Glutamatergic neuron (in vitro differentiated cells): Measurements from ENCODE around the gene MYH16. TPM values are rescaled to one million over a fixed set of nuclear protein-coding genes. Genes with fewer than 3 reads are reported as not detected.
"Not testable (repeated sequence)": the region's sequence is repeated elsewhere in the genome, so short reads cannot be mapped to it uniquely, and the experiment has no call there.

Source experiments
- DNase-seq: peaks from one replicate; pipeline ENCODE4 v3.0.0; 2022
- H3K27ac Mint-ChIP-seq: one replicate; pipeline ENCODE4 v1.8.0; 2020; ENCODE audit warnings: mild to moderate bottlenecking, mixed read lengths, inconsistent platforms; ENCODE audit not compliant: unreplicated experiment
- H3K27me3 Mint-ChIP-seq: one replicate; pipeline ENCODE4 v1.8.0; 2020; ENCODE audit warnings: mild to moderate bottlenecking, moderate library complexity, mixed read lengths, inconsistent platforms; ENCODE audit not compliant: unreplicated experiment
- H3K36me3 Mint-ChIP-seq: one replicate; pipeline ENCODE4 v1.8.0; 2020; ENCODE audit warnings: mild to moderate bottlenecking, mixed read lengths, inconsistent platforms; ENCODE audit not compliant: unreplicated experiment
- H3K4me1 Mint-ChIP-seq: one replicate; pipeline ENCODE4 v1.8.0; 2020; ENCODE audit warnings: mild to moderate bottlenecking, low read depth, mixed read lengths, inconsistent platforms; ENCODE audit not compliant: unreplicated experiment
- H3K4me3 Mint-ChIP-seq: one replicate; pipeline ENCODE4 v1.8.0; 2020; ENCODE audit warnings: mild to moderate bottlenecking, mixed read lengths, inconsistent platforms; ENCODE audit not compliant: unreplicated experiment
- H3K9me3 Mint-ChIP-seq: one replicate; pipeline ENCODE4 v1.8.0; 2020; ENCODE audit warnings: mild to moderate bottlenecking, moderate library complexity, mixed read lengths, inconsistent platforms; ENCODE audit not compliant: unreplicated experiment
- long read RNA-seq: library from polyadenylated mRNA; unstranded; transcript quantifications from one replicate; pipeline ENCODE4 v2.0.0, GENCODE V29; 2020; ENCODE audit not compliant: unreplicated experiment
- total RNA-seq: library from RNA; stranded (reverse); fragmentation: NEBNext Ultra II Directional; extraction: Animal tissue kit (Norgen Biotek cat#: 25700); gene quantifications from one replicate; pipeline ENCODE4 v1.2.1, GENCODE V29; 2021; ENCODE audit not compliant: unreplicated experiment
- TF ChIP-seq, protein P1 (sequence below): fragments of 200-600 bp; sonication (generic); IDR thresholded peaks from one replicate; pipeline ENCODE4 v1.5.0; 2021; ENCODE audit not compliant: partially characterized antibody, unreplicated experiment

MYH16 gene
- not detected for total RNA-seq
- long read RNA-seq: 0 reads

DNA sequence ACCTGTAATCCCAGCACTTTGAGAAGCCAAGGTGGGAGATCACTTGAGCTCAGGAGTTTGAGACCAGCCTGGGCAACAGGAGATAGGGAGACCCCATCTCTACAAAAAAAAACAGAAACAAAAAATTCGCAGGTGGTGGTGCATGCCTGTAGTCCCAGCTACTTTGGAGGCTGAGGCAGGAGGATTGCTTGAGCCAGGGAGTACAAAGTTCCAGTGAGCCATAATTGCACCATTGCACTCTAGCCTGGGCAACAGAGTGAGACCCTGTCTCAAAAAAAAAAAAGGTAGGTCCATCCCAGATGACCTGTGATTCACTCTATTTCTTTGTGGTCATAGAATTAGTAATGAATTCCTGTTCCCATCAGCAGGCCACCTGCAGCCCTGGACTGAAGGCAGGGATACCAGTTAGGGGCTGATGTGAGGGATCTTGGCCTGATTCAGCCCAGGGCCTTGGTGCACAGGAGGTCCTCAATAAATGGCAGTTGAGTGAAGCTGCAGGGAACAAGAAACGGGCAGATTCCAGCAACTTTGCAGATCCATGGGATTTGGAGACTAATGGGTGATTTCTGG is at the start of gene MYH16:
MYH16 (plus strand) TSS at position 364 of the 570 bp plus-strand sequence.
- Mint-ChIP-seq H3K4me3 (no peak within 1 kb of the TSS), H3K36me3 (no peaks in the 10 kb centered on the region), H3K4me1 (peaks cover 13% of the 10 kb centered on the region), H3K27me3 (peaks cover under 1% of the 10 kb centered on the region), H3K9me3 (no peaks in the 10 kb centered on the region), H3K27ac (no peak within 1 kb of the TSS)
- TF ChIP-seq, protein P1, sequence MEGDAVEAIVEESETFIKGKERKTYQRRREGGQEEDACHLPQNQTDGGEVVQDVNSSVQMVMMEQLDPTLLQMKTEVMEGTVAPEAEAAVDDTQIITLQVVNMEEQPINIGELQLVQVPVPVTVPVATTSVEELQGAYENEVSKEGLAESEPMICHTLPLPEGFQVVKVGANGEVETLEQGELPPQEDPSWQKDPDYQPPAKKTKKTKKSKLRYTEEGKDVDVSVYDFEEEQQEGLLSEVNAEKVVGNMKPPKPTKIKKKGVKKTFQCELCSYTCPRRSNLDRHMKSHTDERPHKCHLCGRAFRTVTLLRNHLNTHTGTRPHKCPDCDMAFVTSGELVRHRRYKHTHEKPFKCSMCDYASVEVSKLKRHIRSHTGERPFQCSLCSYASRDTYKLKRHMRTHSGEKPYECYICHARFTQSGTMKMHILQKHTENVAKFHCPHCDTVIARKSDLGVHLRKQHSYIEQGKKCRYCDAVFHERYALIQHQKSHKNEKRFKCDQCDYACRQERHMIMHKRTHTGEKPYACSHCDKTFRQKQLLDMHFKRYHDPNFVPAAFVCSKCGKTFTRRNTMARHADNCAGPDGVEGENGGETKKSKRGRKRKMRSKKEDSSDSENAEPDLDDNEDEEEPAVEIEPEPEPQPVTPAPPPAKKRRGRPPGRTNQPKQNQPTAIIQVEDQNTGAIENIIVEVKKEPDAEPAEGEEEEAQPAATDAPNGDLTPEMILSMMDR: no peak
- no peak for DNase-seq

DNA sequence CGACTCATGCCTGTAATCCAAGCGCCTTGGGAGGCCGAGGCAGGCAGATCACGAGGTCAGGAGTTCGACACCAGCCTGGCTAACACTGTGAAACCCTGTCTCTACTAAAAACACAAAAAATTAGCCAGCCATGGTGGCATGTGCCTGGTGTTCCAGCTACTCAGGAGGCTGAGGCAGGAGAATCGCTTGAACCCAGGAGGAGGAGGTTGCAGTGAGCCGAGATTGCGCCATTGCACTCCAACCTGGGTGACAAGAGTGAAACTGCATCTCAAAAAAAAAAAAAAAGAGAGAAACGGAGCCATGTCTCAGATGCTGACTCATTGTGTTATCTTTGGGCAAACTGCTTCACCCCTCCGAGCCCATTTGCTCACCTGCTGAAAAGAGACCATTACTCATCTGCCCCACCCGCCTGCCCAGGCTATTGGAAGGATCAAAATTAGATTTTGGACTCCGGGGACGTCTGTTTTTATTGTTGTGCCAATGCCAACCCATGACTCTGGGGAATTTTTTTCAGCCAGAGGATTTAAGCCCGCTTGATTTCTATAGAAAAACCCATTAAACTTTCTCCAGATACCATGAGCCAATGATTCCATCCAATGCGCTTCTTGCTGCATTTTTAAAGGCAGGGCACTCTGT is 48.3 kb upstream of the MYH16 start:
- not testable (repeated sequence) for DNase-seq, H3K4me3 Mint-ChIP-seq, H3K4me1 Mint-ChIP-seq, H3K27me3 Mint-ChIP-seq, H3K27ac Mint-ChIP-seq, H3K36me3 Mint-ChIP-seq, H3K9me3 Mint-ChIP-seq

DNA sequence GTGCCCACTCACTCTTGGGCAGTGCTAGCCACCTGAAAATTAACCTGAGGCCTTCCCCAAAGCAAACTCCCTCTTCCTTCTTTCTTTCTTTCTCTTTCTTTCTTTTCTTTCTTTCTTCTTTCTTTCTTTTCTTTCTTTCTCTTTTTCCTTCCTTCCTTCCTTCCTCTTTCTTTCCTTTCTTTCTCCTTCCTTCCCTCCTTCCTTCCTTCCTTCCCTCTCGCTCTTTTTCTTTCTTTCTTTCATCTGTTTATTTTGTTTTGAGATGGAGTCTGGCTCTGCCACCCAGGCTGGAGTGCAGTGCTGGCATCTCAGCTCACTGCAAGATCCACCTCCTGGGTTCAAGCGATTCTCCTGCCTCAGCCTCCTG is 47.8 kb upstream of the MYH16 start:
- H3K9me3 Mint-ChIP-seq: no peaks in the 10 kb centered on the region

DNA sequence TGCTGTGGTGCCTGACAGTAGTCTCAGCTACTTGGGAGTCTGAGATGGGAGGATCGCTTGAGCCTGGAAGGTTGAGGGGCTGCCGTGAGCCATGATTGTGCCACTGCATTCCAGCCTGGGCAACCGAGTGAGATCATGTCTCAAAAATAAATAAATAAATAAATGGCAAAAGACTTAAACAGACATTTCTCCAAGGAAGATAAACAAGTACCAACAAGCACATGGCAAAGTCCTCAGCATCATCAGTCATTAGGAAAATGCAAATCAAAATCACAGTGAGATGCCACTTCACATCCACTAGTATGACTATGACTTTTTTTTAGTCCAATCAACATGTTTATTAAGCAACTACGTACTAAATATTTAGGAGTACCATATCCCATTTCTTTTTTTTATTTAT is 43.4 kb upstream of the MYH16 start:
- H3K4me3 Mint-ChIP-seq: no peak overlapping the region
- TF ChIP-seq, protein P1: no peak
- H3K9me3 Mint-ChIP-seq: no peaks in the 10 kb centered on the region
- no peak overlapping the region for H3K27ac Mint-ChIP-seq
- H3K27me3 Mint-ChIP-seq: no peaks in the 10 kb centered on the region
- H3K36me3 Mint-ChIP-seq: no peaks in the 10 kb centered on the region
- no peak for DNase-seq
- H3K4me1 Mint-ChIP-seq: no peaks in the 10 kb centered on the region

More for the DNA sequence above, 47.8 kb upstream of the MYH16 start:
- peaks cover 3% of the 10 kb centered on the region for H3K27me3 Mint-ChIP-seq
- H3K27ac Mint-ChIP-seq: no peak overlapping the region
- H3K36me3 Mint-ChIP-seq: no peaks in the 10 kb centered on the region
- TF ChIP-seq, protein P1: no peak
- no peak for DNase-seq
- no peak overlapping the region for H3K4me3 Mint-ChIP-seq
- no peaks in the 10 kb centered on the region for H3K4me1 Mint-ChIP-seq

DNA sequence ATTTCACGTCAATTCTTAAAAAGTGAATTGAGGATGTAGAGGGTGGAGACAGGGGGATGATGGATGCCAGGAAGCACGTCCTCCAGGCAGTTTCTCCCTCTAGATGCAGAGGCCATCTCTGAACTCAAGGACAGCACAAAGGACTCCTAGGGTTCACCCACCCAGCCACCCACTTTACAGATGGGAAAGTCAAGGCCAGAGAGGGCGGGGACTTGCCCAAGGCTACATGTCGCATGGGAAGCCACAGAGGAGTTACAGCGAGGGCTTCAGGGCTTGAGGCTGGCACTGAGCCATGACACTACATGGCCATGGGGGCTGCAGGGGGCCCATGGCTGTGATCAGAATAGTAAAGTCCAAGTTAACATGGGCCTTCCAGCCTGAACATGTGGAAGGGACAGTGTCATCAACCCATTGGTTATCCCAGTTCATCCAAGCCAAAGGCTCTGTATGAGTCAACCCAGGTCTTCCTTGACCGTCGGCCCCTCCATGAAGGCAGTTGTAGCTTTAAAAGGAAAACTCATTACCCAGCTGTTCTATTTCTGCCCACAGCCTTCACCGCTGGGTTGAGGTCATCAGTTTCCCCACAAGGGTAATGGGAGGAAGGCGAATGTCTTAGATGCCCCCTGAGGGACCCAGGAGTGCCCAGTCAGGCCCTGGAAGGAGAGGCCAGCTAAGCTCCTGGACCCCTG is 40.4 kb upstream of the MYH16 start:
- DNase-seq: no peak
- H3K4me1 Mint-ChIP-seq: no peaks in the 10 kb centered on the region
- H3K27ac Mint-ChIP-seq: no peak overlapping the region
- no peaks in the 10 kb centered on the region for H3K27me3 Mint-ChIP-seq
- TF ChIP-seq, protein P1: no peak
- no peaks in the 10 kb centered on the region for H3K36me3 Mint-ChIP-seq
- no peaks in the 10 kb centered on the region for H3K9me3 Mint-ChIP-seq
- no peak overlapping the region for H3K4me3 Mint-ChIP-seq

DNA sequence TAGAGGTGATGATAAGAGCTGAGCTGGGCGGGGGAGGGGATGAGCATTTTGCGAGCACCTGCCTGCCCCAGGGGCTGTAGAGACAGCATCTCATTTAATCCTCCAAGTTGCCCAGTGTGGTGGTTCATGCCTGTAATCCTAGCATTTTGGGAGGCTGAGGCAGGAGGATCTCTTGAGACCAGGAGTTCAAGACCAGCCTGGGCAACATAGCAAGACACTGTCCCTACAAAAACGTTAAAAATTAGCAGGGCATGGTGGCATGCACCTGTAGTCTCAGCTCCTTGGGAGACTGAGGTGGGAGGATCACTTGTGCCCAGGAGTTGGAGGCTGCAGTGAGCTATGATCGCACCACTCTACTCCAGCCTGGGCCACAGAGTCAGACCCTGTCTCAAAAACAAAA is 39.7 kb upstream of the MYH16 start:
- not testable (repeated sequence) for H3K4me1 Mint-ChIP-seq, H3K4me3 Mint-ChIP-seq, H3K27ac Mint-ChIP-seq, H3K27me3 Mint-ChIP-seq, H3K36me3 Mint-ChIP-seq, H3K9me3 Mint-ChIP-seq, DNase-seq
